NCI-H226 (cell line): ENCODE measurements around the gene PYGM.

ENCODE experiments used
- DNase-seq: peaks from one replicate; pipeline ENCODE4 v3.0.0-alpha.2; 2015

The PYGM gene

DNA sequence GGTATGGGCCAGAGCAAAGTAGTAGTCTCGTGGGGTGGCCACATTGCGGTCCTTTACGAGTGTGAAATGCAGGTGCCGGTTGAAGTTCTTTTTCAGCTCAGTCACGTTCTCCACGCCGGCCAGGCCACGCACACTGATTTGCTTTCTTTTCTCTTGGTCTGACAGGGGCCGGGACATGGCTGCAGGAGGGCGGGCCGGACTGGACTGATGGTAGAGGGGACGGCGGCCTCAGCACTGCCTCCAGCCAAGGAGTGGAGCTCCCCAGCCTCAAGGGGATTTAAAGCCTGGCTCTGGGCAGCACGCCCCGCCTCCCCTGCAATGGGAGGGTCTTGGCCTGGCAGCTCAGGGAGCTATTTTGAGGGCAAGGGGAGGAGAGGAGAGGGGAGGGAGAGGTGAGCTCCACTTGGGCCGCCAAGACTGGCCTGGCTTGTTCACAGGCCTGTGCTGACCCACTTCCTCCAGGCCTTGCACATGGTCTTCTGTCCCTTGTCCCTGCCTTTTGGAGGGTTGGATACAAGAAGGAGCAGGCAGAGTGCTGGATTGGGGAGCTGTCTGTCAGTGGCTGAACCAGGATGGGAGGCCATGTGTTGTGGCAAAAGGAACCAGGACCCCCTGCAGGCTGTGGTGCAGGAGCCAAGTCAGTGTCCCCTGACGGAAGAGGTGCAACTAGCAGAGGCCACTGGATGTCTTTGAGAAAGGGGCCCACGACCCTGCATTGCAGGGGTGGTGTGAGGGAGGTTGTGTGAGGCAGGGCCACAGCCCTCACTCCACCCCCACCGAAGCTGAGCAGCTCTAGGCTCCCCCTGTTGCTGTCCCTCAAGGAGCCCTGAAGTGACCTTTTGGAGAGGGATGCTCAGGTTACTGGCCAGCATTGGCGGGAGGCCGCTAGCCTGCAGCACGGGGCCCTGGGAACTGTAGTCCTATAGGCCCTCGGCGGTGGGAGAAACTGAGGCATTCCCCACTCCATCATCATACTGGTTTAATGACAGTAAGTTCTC, at the start of gene PYGM:
PYGM (minus strand) TSS at position 253 of the 998 bp plus-strand sequence; CDS start at position 177, 76 bp downstream.
- peak; percentile 7 for DNase-seq

- no peak for DNase-seq
These were observed 45.7 kb upstream of the PYGM start for GRCh38 chr11:64805481-64805880.

- no peak for DNase-seq
These were observed 44.8 kb upstream of the PYGM start for GRCh38 chr11:64804346-64805210.

- peak; percentile 19 for DNase-seq
These were observed 44.1 kb upstream of the PYGM start for GRCh38 chr11:64803846-64804345.

DNA sequence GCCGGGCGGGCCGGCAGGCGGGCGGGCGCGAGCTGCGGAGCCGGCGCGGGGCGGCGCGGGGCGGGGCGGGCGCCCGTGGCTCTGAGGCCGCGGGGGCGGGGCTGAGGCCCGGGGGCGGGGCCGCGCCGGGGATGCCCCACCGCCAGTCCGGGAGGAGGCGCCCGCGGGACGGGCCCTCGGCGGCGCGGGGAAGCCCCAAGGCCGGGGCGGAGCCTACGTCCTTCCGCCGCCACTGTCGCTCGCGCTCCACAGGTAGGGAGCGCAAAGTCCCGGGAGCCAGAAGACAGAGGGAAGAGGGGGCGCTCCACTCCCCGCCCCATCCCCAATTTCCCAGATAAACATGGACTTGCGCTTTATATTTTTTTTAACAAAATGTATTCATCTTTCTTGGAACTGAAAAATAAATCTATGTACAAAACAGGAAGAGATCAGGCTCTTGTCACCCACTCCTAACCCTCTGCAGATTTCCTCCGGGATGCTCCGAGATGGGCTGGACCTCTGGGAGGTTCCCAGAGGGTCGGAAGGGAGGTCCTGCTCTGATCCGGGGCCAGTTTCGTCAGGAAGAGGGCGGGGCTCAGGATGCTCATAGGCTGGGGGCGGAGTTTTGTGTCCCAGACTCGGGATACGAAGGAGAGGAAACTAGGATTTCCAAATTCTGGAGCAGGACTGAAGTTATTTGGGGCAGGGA, 43.5 kb upstream of the PYGM start, which contains the start of gene MAP4K2:
MAP4K2 (minus strand) TSS at position 57 of the 688 bp plus-strand sequence. CDS start 65 bp downstream, outside the sequence.
- DNase-seq = peak; percentile 79

GRCh38 chr11:64802370-64803157, 42.8 kb upstream of the PYGM start:
- DNase-seq = no peak

DNA sequence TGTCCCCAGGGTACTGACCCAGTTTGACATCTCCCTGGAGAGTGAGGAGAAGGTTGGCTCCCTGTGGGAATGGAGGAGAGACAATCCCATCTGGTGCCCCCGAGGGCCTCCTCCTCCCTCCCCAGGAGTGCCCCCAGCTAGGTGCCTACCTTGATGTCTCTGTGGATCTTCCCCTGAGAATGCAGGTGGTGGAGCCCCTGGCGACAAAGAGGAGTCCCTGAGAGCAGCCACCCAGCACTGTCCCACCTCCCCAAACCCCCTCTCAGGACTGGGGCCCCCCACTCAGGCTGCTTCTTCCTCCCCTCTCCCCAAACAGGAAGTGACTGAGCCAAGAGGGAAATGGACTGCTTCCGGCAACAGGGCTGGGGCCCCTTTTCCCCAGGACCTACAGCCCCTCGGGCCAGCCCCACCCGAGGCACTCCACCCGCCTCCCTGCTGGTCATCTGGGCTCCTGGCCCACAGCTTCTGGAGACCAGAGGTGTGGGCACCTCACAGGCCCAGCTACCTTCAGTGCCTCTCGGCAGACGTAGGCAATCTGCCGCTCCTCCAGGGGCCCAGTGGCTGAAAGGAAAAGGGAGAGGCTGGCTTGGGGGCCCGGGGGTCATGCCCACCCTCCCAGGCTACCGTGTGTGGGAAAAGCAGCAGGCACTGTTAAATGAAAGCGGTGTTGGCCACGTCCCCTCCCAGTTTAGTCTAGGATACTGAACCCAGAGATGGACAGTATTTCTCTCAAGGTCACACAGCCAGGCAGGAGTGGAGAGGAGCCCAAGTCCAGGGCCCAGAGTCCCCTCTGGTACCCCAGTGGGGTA, 42.0 kb upstream of the PYGM start:
- DNase-seq = no peak

GRCh38 chr11:64801158-64801464, 41.3 kb upstream of the PYGM start:
- no peak for DNase-seq

GRCh38 chr11:64800303-64801157, 40.8 kb upstream of the PYGM start:
- no peak for DNase-seq

GRCh38 chr11:64799623-64800302, 40.0 kb upstream of the PYGM start:
- no peak for DNase-seq

GRCh38 chr11:64799256-64799622, 39.5 kb upstream of the PYGM start:
- DNase-seq = no peak

DNA sequence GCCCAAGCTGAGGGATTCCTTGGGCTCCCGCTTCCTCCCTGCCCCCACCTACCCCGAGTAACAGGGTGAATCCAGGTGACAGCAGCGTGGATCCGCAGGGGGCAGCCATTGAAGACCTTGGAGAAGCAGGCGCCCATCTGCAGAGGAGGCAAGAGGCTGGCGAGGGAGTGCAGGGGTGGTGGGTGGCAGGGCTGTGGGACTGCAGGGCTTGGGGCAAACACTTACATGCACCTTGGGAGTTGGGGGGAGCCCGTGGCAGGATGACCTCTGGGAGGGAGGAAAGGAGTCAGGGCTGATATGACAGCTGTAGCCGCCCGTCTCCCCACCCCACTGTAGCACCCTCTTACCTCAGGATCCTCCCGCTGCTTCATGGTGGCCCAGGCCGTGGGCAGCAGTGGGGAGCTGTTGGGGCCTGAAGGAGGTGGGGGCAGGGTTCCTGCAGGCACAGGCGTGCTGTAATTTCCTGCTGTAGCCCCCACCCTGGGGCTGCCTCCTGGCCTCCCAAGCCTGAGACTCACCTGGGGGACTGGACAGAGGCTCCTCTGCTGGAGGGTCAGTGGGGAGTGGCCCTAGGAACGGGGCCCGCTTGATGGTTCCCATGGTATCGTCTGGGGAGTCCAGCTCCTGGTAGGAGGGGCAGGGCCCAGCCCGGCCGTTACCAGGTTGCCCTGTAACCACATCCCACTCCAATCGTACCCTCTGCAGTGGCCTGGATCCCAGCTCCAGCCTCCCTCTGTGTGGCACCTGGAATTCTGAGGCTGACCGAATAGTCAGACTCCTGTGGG, 37.2 kb upstream of the PYGM start:
- DNase-seq = no peak

DNA sequence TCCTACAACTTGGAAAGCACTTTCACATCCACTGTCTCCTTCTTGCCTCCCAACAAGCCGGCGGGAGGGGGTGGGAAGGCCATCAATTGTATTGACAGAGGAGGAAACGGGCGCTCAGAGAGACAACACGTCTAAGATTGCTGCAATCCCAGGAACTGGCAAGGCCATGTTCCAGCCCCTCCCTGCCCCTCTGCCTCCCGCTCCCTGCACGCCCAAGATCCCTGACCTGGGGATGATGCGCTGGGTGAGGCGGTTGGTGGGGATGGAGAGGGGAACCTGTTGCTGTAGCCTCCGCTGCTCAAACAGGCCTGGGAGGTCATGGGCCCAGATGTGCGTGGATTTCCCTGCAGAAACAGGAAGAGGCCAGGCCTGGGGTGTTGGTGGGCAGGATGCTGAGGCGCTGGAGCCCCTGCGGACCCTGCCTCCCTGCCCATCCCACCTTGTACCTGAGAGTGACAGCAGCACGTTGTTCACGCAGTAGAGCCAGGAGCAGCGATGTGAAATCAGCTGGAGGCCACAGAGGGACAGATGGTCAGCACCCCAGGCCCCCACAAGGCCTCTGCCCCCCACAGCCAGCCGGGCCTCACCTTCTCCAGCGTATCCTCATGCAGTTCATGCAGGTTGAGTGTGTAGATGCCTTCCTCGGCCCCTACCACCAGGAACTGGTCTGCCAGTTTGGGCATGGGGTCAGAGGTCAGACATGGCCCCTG, 36.4 kb upstream of the PYGM start:
- DNase-seq = no peak

GRCh38 chr11:64794526-64794925, 34.8 kb upstream of the PYGM start:
- no peak for DNase-seq

- DNase-seq = no peak
These were observed 33.7 kb upstream of the PYGM start for GRCh38 chr11:64793271-64794160.

GRCh38 chr11:64792482-64792881, 32.7 kb upstream of the PYGM start:
- DNase-seq = no peak

DNA sequence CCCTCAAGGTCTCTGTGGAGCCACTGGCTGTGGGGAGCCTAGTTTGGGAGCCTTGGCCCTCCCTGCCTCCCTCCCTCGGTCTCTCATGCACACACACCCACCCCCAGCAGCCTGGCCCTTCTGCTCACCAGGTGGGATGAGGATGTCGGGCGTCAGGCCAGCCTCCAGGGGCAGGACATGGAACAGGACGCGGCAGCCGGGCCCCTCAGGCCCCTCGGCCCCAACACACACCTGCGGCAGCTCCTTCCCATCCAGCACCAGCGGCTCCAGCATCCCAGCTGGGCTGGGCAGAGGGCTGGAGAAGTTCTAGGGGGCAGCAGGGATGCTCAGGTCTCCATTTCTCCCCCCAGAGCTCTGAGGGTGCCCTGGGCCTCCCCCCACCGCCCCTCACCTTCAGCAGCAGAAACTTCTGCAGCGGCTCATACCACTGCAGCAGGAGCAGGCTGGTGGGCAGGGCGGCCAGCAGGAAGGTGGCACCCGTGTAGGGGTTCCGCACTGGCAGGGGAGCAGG, 32.1 kb upstream of the PYGM start:
- no peak for DNase-seq
